ENCODE measurements around the gene CASR.
A peak's percentile ranks its signal among the peaks of the same experiment; 100 is the strongest.

CASR gene

GRCh38 chr3:122305818-122306621 is 122.6 kb downstream of the CASR start:
- DNase-seq (ENCODE audit: low spot score), result peak; percentile 47

GRCh38 chr3:122306622-122306953 is 123.1 kb downstream of the CASR start:
- no peak for DNase-seq (ENCODE audit: low spot score)

- DNase-seq (ENCODE audit: low spot score), result no peak
These were observed 123.7 kb downstream of the CASR start for GRCh38 chr3:122307094-122307687.

DNA sequence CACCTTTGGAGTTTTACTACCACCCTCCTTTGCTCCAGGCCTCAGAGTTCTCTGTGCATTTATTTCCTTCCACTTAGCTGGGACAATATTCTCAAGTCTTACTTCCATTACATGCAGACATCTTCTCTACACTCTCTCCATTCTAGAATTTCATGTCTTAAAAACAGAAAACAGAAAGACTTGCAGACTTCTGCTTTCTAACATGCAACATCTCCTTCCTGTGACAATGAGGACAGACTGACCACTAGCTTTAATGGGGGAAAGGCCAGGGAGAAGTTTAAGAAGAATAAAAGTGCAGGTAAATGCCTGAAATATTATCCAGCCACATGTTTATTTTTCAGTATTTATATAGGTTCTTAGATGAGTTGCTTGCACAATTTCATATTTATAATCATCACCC is 124.5 kb downstream of the CASR start:
- no peak for DNase-seq (ENCODE audit: low spot score)

DNA sequence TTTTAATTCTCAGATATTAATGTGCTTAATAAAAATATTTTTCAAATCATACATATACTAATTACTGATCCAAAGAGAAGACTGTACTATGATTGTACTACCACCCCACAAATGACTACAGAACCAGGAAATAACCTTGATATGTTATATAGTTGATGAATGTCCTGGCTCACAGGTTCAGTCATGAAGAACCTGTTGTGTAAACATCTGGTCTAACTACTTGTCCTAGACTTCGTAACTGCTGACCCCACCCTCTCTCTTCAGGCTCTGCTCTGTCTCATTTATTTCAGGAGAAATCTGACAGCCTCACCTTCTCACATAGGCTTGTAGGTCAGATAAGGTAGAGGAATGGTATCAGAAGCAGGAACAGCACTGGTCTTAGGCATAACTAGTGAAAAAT is 126.9 kb downstream of the CASR start:
- DNase-seq (ENCODE audit: low spot score), result no peak

GRCh38 chr3:122312826-122313225 is 129.4 kb downstream of the CASR start:
- no peak for DNase-seq (ENCODE audit: low spot score)

DNA sequence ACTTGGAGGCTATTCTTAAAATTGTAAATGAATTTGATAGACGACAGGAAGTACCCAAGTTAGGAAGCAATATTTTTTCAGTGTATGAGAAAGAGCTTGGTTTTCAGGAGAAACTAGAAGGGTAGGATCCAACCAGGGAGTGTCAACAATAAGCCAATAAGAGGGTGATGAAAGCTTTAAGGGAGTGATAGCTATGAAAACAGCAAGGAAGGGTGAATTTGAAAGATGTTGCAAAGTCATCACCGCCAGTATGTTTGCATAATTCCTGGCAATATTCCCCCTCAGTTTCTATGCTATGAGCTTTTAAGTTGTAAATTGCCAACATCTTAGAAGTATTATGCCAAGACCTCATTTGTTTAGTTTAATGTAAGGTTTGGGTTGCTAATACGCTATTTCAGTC is 129.8 kb downstream of the CASR start:
- no peak for DNase-seq (ENCODE audit: low spot score)

- DNase-seq (ENCODE audit: low spot score), result no peak
These were observed 130.9 kb downstream of the CASR start for GRCh38 chr3:122314228-122314876.

DNA sequence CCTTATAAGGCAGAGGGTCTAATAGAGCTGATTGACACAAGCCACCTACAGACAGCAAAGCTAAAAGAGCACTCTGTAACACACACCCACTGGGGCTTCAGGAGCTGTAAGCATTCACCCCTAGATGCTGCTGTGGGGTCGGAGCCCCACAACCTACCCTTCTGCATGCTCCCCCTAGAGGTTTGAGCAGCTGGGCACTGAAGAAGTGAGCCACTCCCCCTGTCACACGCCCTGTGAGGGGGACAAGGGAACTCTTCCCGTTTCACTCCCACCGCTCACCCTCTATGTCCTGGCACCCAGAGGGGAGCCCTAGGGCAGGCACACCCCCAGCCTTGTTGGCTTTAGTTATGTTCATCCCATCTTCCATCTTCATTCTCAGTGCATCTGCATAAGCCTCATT is 132.2 kb downstream of the CASR start:
- no peak for DNase-seq (ENCODE audit: low spot score)

GRCh38 chr3:122316368-122316767 is 132.9 kb downstream of the CASR start:
- no peak for DNase-seq (ENCODE audit: low spot score)

GRCh38 chr3:122318620-122319019 is 135.2 kb downstream of the CASR start:
- DNase-seq (ENCODE audit: low spot score), result no peak

DNA sequence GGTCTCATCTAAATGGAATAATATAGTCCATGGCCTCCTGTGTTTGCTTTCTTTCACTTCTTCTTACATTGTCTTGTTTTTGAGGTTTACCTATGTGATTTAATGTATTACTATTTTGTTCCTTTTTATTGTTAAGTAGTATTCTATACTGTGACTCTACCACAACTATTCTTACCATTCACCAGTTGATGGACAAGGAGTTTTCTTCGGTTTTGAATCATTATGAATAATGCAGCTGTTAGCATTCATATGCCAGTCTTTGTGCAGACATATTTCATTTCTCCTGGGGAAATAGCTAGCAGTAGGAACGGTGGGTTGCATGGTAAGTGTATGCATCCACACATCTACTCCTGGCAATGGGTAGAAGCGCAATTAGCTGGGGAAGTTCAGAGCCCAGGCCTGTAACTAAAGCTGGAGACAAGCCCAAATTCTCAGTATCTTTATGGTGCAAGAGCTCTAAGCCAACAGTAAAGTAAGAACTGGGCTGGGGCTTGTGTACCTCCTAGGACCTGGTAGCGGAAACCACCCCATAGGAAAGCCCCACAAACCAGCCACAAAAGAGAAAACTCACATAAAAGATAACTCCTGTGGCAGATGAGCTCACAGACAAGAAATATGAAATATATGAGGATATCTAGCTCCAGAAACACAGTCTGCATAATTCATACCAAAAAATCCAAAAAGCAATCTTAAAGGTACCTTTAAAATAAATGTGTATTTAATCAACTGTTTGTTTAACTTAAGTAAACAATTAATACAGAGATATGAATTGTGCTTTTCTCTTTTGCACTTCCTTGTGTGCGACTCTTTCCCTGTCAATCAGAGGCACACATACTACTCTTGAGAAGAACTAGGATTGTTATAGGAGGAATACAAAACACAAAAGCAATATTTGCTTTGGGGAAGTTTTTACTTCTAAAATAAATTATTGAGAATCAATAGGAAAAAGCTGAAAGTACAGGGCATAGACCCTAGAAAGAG is 138.9 kb downstream of the CASR start:
- DNase-seq (ENCODE audit: low spot score), result no peak

GRCh38 chr3:122324871-122325323 is 141.4 kb downstream of the CASR start, which contains the start of gene CSTA:
Gene CSTA (plus strand): TSS chr3:122325248. CDS start chr3:122325293, 45 bp downstream.
- DNase-seq (ENCODE audit: low spot score), result no peak

GRCh38 chr3:122325769-122326168 is 142.3 kb downstream of the CASR start:
- DNase-seq (ENCODE audit: low spot score), result no peak

- DNase-seq (ENCODE audit: low spot score), result no peak
These were observed 148.4 kb downstream of the CASR start for GRCh38 chr3:122331886-122332285.

DNA sequence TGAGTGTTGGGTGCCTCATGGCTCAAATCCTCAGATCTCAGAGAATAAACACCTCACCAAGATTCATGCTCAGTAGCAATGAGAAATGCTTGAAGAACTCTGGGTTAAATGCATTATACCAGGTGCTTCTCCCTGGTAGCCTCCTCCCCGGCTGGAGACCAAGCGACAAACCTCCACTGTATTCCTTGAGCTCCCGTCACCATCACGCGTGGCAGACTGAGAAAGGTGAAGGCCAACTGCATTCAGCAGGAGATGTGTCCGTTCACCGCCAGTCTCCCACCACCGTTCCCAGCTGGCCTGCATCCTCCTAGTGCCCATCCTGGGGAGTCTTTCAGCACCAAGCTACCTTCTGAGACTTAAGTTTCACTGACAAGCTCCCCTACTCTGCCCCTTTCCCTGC is 149.1 kb downstream of the CASR start:
- no peak for DNase-seq (ENCODE audit: low spot score)

Data from RKO (cell line).